Measurements from ENCODE around the gene C2orf78.

DNA sequence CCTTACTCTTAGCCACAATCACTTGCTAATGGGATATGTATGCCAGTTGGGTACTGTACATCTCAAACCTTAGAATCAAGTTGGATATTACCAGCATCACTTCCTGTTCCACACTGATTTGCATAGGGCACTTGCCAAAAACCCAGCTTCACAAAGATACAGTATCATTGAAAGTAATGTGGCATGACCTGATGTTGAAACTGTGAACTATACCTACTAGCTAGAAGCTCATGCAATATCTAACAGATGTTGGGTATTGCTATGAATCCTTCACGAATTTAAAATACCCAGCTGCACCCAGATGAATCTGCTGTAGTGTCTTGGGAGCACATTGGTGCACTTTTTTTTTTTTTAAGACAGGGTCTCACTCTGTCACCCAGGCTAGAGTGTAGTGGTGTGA lies 38.3 kb downstream of the C2orf78 start:
- TF ChIP-seq, protein P1, sequence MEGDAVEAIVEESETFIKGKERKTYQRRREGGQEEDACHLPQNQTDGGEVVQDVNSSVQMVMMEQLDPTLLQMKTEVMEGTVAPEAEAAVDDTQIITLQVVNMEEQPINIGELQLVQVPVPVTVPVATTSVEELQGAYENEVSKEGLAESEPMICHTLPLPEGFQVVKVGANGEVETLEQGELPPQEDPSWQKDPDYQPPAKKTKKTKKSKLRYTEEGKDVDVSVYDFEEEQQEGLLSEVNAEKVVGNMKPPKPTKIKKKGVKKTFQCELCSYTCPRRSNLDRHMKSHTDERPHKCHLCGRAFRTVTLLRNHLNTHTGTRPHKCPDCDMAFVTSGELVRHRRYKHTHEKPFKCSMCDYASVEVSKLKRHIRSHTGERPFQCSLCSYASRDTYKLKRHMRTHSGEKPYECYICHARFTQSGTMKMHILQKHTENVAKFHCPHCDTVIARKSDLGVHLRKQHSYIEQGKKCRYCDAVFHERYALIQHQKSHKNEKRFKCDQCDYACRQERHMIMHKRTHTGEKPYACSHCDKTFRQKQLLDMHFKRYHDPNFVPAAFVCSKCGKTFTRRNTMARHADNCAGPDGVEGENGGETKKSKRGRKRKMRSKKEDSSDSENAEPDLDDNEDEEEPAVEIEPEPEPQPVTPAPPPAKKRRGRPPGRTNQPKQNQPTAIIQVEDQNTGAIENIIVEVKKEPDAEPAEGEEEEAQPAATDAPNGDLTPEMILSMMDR (IDR thresholded peaks at IDR 0.05): no peak
- no peak for TF ChIP-seq TEAD1 (CRISPR knock-in tag; IDR thresholded peaks at IDR 0.05)
- TF ChIP-seq NR1H2 (CRISPR knock-in tag; IDR thresholded peaks at IDR 0.05): no peak
- TF ChIP-seq, protein P2, sequence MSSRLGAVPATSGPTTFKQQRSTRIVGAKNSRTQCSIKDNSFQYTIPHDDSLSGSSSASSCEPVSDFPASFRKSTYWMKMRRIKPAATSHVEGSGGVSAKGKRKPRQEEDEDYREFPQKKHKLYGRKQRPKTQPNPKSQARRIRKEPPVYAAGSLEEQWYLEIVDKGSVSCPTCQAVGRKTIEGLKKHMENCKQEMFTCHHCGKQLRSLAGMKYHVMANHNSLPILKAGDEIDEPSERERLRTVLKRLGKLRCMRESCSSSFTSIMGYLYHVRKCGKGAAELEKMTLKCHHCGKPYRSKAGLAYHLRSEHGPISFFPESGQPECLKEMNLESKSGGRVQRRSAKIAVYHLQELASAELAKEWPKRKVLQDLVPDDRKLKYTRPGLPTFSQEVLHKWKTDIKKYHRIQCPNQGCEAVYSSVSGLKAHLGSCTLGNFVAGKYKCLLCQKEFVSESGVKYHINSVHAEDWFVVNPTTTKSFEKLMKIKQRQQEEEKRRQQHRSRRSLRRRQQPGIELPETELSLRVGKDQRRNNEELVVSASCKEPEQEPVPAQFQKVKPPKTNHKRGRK (CRISPR knock-in tag; IDR thresholded peaks at IDR 0.05; ENCODE audit: borderline replicate concordance): no peak
- no peak for TF ChIP-seq PRRX2 (CRISPR knock-in tag; IDR thresholded peaks at IDR 0.05)
- TF ChIP-seq, protein P3, sequence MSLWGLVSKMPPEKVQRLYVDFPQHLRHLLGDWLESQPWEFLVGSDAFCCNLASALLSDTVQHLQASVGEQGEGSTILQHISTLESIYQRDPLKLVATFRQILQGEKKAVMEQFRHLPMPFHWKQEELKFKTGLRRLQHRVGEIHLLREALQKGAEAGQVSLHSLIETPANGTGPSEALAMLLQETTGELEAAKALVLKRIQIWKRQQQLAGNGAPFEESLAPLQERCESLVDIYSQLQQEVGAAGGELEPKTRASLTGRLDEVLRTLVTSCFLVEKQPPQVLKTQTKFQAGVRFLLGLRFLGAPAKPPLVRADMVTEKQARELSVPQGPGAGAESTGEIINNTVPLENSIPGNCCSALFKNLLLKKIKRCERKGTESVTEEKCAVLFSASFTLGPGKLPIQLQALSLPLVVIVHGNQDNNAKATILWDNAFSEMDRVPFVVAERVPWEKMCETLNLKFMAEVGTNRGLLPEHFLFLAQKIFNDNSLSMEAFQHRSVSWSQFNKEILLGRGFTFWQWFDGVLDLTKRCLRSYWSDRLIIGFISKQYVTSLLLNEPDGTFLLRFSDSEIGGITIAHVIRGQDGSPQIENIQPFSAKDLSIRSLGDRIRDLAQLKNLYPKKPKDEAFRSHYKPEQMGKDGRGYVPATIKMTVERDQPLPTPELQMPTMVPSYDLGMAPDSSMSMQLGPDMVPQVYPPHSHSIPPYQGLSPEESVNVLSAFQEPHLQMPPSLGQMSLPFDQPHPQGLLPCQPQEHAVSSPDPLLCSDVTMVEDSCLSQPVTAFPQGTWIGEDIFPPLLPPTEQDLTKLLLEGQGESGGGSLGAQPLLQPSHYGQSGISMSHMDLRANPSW (CRISPR knock-in tag; conservative IDR thresholded peaks at IDR 0.05; ENCODE audit: low read depth): no peak
- TF ChIP-seq, protein P4, sequence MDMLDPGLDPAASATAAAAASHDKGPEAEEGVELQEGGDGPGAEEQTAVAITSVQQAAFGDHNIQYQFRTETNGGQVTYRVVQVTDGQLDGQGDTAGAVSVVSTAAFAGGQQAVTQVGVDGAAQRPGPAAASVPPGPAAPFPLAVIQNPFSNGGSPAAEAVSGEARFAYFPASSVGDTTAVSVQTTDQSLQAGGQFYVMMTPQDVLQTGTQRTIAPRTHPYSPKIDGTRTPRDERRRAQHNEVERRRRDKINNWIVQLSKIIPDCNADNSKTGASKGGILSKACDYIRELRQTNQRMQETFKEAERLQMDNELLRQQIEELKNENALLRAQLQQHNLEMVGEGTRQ (CRISPR knock-in tag; IDR thresholded peaks at IDR 0.05): no peak
